WTC11 (cell line): ENCODE data around the gene MLXIPL.

ENCODE experiments used
- CTCF ChIP-seq: fragments of 200-600 bp; IDR thresholded peaks from 2 replicates; pipeline ENCODE4 v1.8.0; 2022; ENCODE audit warnings: antibody characterized with exemption
- TF ChIP-seq, protein P1 (sequence below): sonication (generic); formaldehyde crosslinking; IDR thresholded peaks from 2 replicates; pipeline ENCODE4 v1.8.1; 2023; ENCODE audit warnings: mild to moderate bottlenecking, moderate library complexity, missing genetic modification reagents
- TF ChIP-seq, protein P2 (sequence below): sonication (generic); formaldehyde crosslinking; IDR thresholded peaks from 2 replicates; pipeline ENCODE4 v1.8.1; 2022; ENCODE audit warnings: low read depth, missing genetic modification reagents, borderline replicate concordance
- TF ChIP-seq, protein P3 (sequence below): sonication (generic); formaldehyde crosslinking; IDR thresholded peaks from 2 replicates; pipeline ENCODE4 v1.8.0; 2022; ENCODE audit warnings: mild to moderate bottlenecking, missing genetic modification reagents

DNA sequence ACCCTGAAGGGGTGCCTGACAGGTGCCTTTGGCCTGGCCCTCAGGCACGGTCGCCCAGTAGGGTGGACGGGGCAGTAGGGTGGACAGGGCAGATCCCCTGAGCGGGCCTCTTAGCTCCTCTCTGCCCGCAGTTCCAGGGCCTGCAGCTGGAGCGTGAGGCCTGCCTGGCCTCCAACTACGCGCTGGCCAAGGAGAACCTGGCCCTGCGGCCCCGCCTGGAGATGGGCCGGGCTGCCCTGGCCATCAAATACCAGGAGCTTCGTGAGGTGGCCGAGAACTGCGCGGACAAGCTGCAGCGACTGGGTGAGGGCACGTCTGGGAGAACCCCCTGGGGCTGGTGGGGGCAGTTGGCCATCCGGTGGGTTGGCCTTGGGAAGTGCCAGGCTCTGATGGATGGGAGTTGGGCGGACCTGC, 45.0 kb upstream of the MLXIPL start:
- no peak for TF ChIP-seq CTCF
- TF ChIP-seq, protein P1, sequence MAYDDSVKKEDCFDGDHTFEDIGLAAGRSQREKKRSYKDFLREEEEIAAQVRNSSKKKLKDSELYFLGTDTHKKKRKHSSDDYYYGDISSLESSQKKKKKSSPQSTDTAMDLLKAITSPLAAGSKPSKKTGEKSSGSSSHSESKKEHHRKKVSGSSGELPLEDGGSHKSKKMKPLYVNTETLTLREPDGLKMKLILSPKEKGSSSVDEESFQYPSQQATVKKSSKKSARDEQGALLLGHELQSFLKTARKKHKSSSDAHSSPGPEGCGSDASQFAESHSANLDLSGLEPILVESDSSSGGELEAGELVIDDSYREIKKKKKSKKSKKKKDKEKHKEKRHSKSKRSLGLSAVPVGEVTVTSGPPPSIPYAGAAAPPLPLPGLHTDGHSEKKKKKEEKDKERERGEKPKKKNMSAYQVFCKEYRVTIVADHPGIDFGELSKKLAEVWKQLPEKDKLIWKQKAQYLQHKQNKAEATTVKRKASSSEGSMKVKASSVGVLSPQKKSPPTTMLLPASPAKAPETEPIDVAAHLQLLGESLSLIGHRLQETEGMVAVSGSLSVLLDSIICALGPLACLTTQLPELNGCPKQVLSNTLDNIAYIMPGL (CRISPR knock-in tag): no peak
- TF ChIP-seq, protein P2, sequence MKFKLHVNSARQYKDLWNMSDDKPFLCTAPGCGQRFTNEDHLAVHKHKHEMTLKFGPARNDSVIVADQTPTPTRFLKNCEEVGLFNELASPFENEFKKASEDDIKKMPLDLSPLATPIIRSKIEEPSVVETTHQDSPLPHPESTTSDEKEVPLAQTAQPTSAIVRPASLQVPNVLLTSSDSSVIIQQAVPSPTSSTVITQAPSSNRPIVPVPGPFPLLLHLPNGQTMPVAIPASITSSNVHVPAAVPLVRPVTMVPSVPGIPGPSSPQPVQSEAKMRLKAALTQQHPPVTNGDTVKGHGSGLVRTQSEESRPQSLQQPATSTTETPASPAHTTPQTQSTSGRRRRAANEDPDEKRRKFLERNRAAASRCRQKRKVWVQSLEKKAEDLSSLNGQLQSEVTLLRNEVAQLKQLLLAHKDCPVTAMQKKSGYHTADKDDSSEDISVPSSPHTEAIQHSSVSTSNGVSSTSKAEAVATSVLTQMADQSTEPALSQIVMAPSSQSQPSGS (CRISPR knock-in tag): no peak
- TF ChIP-seq, protein P3, sequence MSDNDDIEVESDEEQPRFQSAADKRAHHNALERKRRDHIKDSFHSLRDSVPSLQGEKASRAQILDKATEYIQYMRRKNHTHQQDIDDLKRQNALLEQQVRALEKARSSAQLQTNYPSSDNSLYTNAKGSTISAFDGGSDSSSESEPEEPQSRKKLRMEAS (CRISPR knock-in tag): no peak
